DMS153 treated with DMSO at 0.1 percent for 48 hours (cell line): ENCODE data around the gene GCNT3.

Source experiments
- DNase-seq: peaks from one replicate; lab custom pipeline; 2025; ENCODE audit not compliant: unreplicated experiment; lab: John Stamatoyannopoulos, UW

Gene GCNT3

GRCh38 chr15:59611276-59612260, at the start of gene GCNT3:
GCNT3 (plus strand) TSS chr15:59611783; CDS start chr15:59618239, 6,456 bp downstream.
- no peak for DNase-seq

GRCh38 chr15:59562448-59563186, 49.0 kb upstream of the GCNT3 start:
- no peak for DNase-seq

GRCh38 chr15:59565299-59565698, 46.3 kb upstream of the GCNT3 start:
- no peak for DNase-seq

GRCh38 chr15:59567324-59567723, 44.3 kb upstream of the GCNT3 start:
- DNase-seq = no peak

- no peak for DNase-seq
Observed at GRCh38 chr15:59569477-59569876, 42.1 kb upstream of the GCNT3 start.

- DNase-seq = no peak
Observed at GRCh38 chr15:59570315-59570714, 41.3 kb upstream of the GCNT3 start.

GRCh38 chr15:59571606-59572005, 40.0 kb upstream of the GCNT3 start:
- DNase-seq = no peak

GRCh38 chr15:59583088-59583487, 28.5 kb upstream of the GCNT3 start:
- DNase-seq = no peak

GRCh38 chr15:59587085-59587826, 24.3 kb upstream of the GCNT3 start:
- peak; percentile 73 for DNase-seq

GRCh38 chr15:59590027-59590426, 21.6 kb upstream of the GCNT3 start:
- no peak for DNase-seq

- no peak for DNase-seq
Observed at GRCh38 chr15:59591356-59591755, 20.2 kb upstream of the GCNT3 start.

GRCh38 chr15:59594493-59594942, 17.1 kb upstream of the GCNT3 start:
- DNase-seq = no peak

GRCh38 chr15:59594991-59595390, 16.6 kb upstream of the GCNT3 start:
- DNase-seq = no peak

GRCh38 chr15:59595434-59595915, 16.1 kb upstream of the GCNT3 start:
- DNase-seq = no peak

GRCh38 chr15:59596640-59597039, 14.9 kb upstream of the GCNT3 start:
- no peak for DNase-seq

GRCh38 chr15:59598461-59598860, 13.1 kb upstream of the GCNT3 start:
- DNase-seq = no peak

- DNase-seq = no peak
Observed at GRCh38 chr15:59605994-59606393, 5.6 kb upstream of the GCNT3 start.

GRCh38 chr15:59609730-59610712, 1.6 kb upstream of the GCNT3 start:
- DNase-seq = no peak

GRCh38 chr15:59614153-59614552, 2.6 kb downstream of the GCNT3 start:
- no peak for DNase-seq

- DNase-seq = no peak
Observed at GRCh38 chr15:59615661-59616060, 4.1 kb downstream of the GCNT3 start.
